IMR-90 (cell line): ENCODE results near the gene LHFPL3. TPM values are rescaled to one million over a fixed set of nuclear protein-coding genes. Genes with fewer than 3 reads are reported as not detected.

ENCODE experiments used
- ATAC-seq: fragments of 200-7000 bp; cut with Tn5 transposase; 2 replicates; pipeline ENCODE4 v1.9.1; 2020; ENCODE audit warnings: low read depth, mild to moderate bottlenecking, moderate library complexity
- BruUV-seq: library from RNA; stranded (reverse); fragments of 400-500 nt; replicated peaks from 2 replicates; lab custom pipeline; 2021; lab: Mats Ljungman, UMichigan
- CTCF ChIA-PET: fragments of 300-600 bp; formaldehyde crosslinking; extraction: SDS; loops from one replicate; lab custom pipeline; 2021; ENCODE audit warnings: antibody characterized with exemption; lab: Yijun Ruan, JAX
- POLR2A ChIA-PET: fragments of 300-600 bp; sonication (Branson Sonifier 250); formaldehyde crosslinking; loops from one replicate; lab custom pipeline; 2022; ENCODE audit warnings: antibody characterized with exemption; ENCODE audit not compliant: unreplicated experiment; lab: Charles Lee
- DNase-seq: peaks from one replicate; pipeline ENCODE4 v3.0.0; 2013
- H2AFZ ChIP-seq: replicated peaks from 2 replicates; pipeline ENCODE3; 2013; ENCODE audit warnings: low read length, mild to moderate bottlenecking; ENCODE audit not compliant: poor library complexity
- H2AK5ac ChIP-seq: 2 replicates; pipeline ENCODE4 v1.6.1; 2013; ENCODE audit warnings: low read depth, low read length, inconsistent platforms
- H2AK9ac ChIP-seq: replicated peaks from 2 replicates; pipeline ENCODE3; 2013; ENCODE audit warnings: mild to moderate bottlenecking, low read depth, low read length, moderate library complexity; ENCODE audit not compliant: poor library complexity
- H2BK120ac ChIP-seq: 2 replicates; pipeline ENCODE4 v1.6.1; 2013; ENCODE audit warnings: low read depth, low read length, inconsistent platforms
- H2BK15ac ChIP-seq: 3 replicates; pipeline ENCODE4 v1.6.1; 2013; ENCODE audit warnings: low read depth, low read length, inconsistent platforms
- H2BK20ac ChIP-seq: 2 replicates; pipeline ENCODE4 v1.6.1; 2013; ENCODE audit warnings: low read depth, mild to moderate bottlenecking, inconsistent platforms, low read length, moderate library complexity
- H2BK5ac ChIP-seq: 2 replicates; pipeline ENCODE4 v1.6.1; 2013; ENCODE audit warnings: mild to moderate bottlenecking, low read depth, low read length, inconsistent platforms; ENCODE audit not compliant: poor library complexity, severe bottlenecking
- H3K14ac ChIP-seq: replicated peaks from 2 replicates; pipeline ENCODE4 v1.6.1; 2013; ENCODE audit warnings: low read depth, low read length, inconsistent platforms
- H3K18ac ChIP-seq: 2 replicates; pipeline ENCODE4 v1.6.1; 2013; ENCODE audit warnings: low read depth, low read length, control low read depth
- H3K23ac ChIP-seq: 2 replicates; pipeline ENCODE4 v1.6.1; 2013; ENCODE audit warnings: low read depth, low read length, inconsistent platforms
- H3K27ac ChIP-seq: 2 replicates; pipeline ENCODE4 v1.5.1; 2013; ENCODE audit warnings: mild to moderate bottlenecking, control low read depth, low read length; ENCODE audit not compliant: insufficient read depth
- H3K27me3 ChIP-seq: 2 replicates; pipeline ENCODE4 v1.6.1; 2013; ENCODE audit warnings: low read length; ENCODE audit not compliant: control insufficient read depth, insufficient read depth
- H3K36me3 ChIP-seq: 2 replicates; pipeline ENCODE4 v1.6.1; 2013; ENCODE audit warnings: low read length, mixed read lengths; ENCODE audit not compliant: control insufficient read depth, insufficient read depth
- H3K4ac ChIP-seq: 2 replicates; pipeline ENCODE4 v1.6.1; 2013; ENCODE audit warnings: low read depth, low read length, inconsistent platforms
- H3K4me1 ChIP-seq: 2 replicates; pipeline ENCODE4 v1.6.1; 2013; ENCODE audit warnings: low read length, mixed read lengths; ENCODE audit not compliant: control insufficient read depth, insufficient read depth
- H3K4me2 ChIP-seq: 2 replicates; pipeline ENCODE4 v1.6.1; 2013; ENCODE audit warnings: low read depth, mild to moderate bottlenecking, control low read depth, low read length, moderate library complexity
- H3K4me3 ChIP-seq: 2 replicates; pipeline ENCODE4 v1.5.1; 2013; ENCODE audit warnings: low read depth, mild to moderate bottlenecking, control low read depth, low read length, moderate library complexity; ENCODE audit not compliant: insufficient read depth
- H3K56ac ChIP-seq: 2 replicates; pipeline ENCODE4 v1.6.1; 2013; ENCODE audit warnings: low read length, inconsistent platforms; ENCODE audit not compliant: insufficient read depth; ENCODE audit errors: extremely low read depth
- H3K79me1 ChIP-seq, 2 experiments: 2 replicates each; pipeline ENCODE4 v1.6.1; 2013; ENCODE audit warnings: low read length in 2 of 2, inconsistent platforms in 1 of 2, low read depth in 1 of 2
- H3K9ac ChIP-seq: 2 replicates; pipeline ENCODE4 v1.6.1; 2013; ENCODE audit warnings: low read depth, low read length, control low read depth
- H3K9me1 ChIP-seq: 2 replicates; pipeline ENCODE4 v1.6.1; 2013; ENCODE audit warnings: low read length, inconsistent platforms; ENCODE audit not compliant: insufficient read depth
- H3K9me3 ChIP-seq: 2 replicates; pipeline ENCODE4 v1.6.1; 2013; ENCODE audit warnings: low read length; ENCODE audit not compliant: control insufficient read depth, insufficient read depth
- H4K20me1 ChIP-seq: 2 replicates; pipeline ENCODE4 v1.6.1; 2013; ENCODE audit warnings: low read length, inconsistent platforms; ENCODE audit not compliant: insufficient read depth
- H4K5ac ChIP-seq: 2 replicates; pipeline ENCODE4 v1.6.1; 2013; ENCODE audit warnings: mild to moderate bottlenecking, low read depth, low read length, control low read depth
- H4K8ac ChIP-seq, 2 experiments: 2 replicates each; pipeline ENCODE4 v1.6.1; 2013; ENCODE audit warnings: low read depth in 2 of 2, low read length in 2 of 2, control low read depth in 1 of 2, inconsistent platforms in 1 of 2
- H4K91ac ChIP-seq: 2 replicates; pipeline ENCODE4 v1.6.1; 2013; ENCODE audit warnings: low read depth, low read length, inconsistent platforms; ENCODE audit not compliant: insufficient read depth
- CHD1 ChIP-seq: IDR thresholded peaks from 2 replicates; pipeline ENCODE4 v1.6.1; 2012; ENCODE audit warnings: low read depth, low read length, improper control_type of control experiment
- CTCF ChIP-seq: conservative IDR thresholded peaks from 2 replicates; pipeline ENCODE4 v1.5.1; 2012; ENCODE audit warnings: mild to moderate bottlenecking, low read depth, low read length, improper control_type of control experiment
- ELK1 ChIP-seq: fragments of 150-350 bp; IDR thresholded peaks from 2 replicates; pipeline ENCODE4 v1.6.1; 2016; ENCODE audit warnings: low read depth, mild to moderate bottlenecking, low read length, moderate library complexity, borderline replicate concordance
- FOS ChIP-seq: fragments of 150-350 bp; IDR thresholded peaks from 2 replicates; pipeline ENCODE4 v1.6.1; 2016; ENCODE audit warnings: low read depth, low read length
- MAFK ChIP-seq: IDR thresholded peaks from 2 replicates; pipeline ENCODE4 v1.6.1; 2012; ENCODE audit warnings: low read depth, low read length, improper control_type of control experiment
- MAZ ChIP-seq: IDR thresholded peaks from 2 replicates; pipeline ENCODE4 v1.6.1; 2012; ENCODE audit warnings: low read depth, mild to moderate bottlenecking, low read length, improper control_type of control experiment, moderate library complexity, borderline replicate concordance
- MXI1 ChIP-seq: IDR thresholded peaks from 2 replicates; pipeline ENCODE4 v1.6.1; 2012; ENCODE audit warnings: low read depth, mild to moderate bottlenecking, low read length, moderate library complexity, borderline replicate concordance
- NFE2L2 ChIP-seq: fragments of 150-350 bp; IDR thresholded peaks from 2 replicates; pipeline ENCODE4 v1.6.1; 2016; ENCODE audit warnings: low read depth, mild to moderate bottlenecking, low read length
- POLR2A ChIP-seq: IDR thresholded peaks from 2 replicates; pipeline ENCODE4 v1.6.1; 2012; ENCODE audit warnings: mild to moderate bottlenecking, low read depth, low read length
- RFX5 ChIP-seq: IDR thresholded peaks from 2 replicates; pipeline ENCODE4 v1.8.0; 2012; ENCODE audit warnings: low read depth, mild to moderate bottlenecking, low read length, moderate library complexity
- SMC3 ChIP-seq: fragments of 150-350 bp; IDR thresholded peaks from 2 replicates; pipeline ENCODE4 v1.6.1; 2016; ENCODE audit warnings: low read depth, mild to moderate bottlenecking, antibody characterized with exemption, low read length, moderate library complexity
- dilution Hi-C: fragments of 300-500 bp; cut with HindIII; formaldehyde crosslinking; loops from one replicate; pipeline ENCODE4 v1.14.3; 2018; ENCODE audit warnings: low sequenced_read_pairs; ENCODE audit not compliant: unreplicated experiment
- in situ Hi-C: fragments of 300-500 bp; cut with MboI; formaldehyde crosslinking; loops from 3 replicates; pipeline ENCODE4 v1.14.3; 2019; ENCODE audit warnings: low sequenced_read_pairs, inconsistent platforms, mixed read lengths
- intact Hi-C: fragments of 100-400 bp; cut with micrococcal nuclease; formaldehyde crosslinking; loops from 2 replicates; pipeline ENCODE4 v1.10.0; 2022
- polyA plus RNA-seq, 3 experiments: library from polyadenylated mRNA; depleted of rRNA; stranded (reverse); fragments of >200 nt; gene quantifications; 2 replicates each; pipeline ENCODE4 v1.2.3, GENCODE V29; 2012; ENCODE audit warnings: low replicate concordance in 1 of 3
- total RNA-seq: library from RNA; depleted of rRNA; stranded (reverse); fragments of >200 nt; gene quantifications from 2 replicates; pipeline ENCODE4 v1.2.3, GENCODE V29; 2012
- TF ChIP-seq, protein P1 (sequence below): fragments of 150-350 bp; IDR thresholded peaks from 2 replicates; pipeline ENCODE4 v1.6.1; 2017; ENCODE audit warnings: mild to moderate bottlenecking, antibody characterized with exemption, low read length, low read depth

LHFPL3 gene
- total and polyA plus RNA-seq, 2 of the 4 experiments (the other 2 are of a cell fraction) = not detected

- Histone ChIP-seq H3K79me1 (no peaks in the 10 kb centered on the region), H2BK15ac (no peak overlapping the region), H2AK9ac (no peak overlapping the region), H2AFZ (no peak overlapping the region), H2BK20ac (no peak overlapping the region), H3K9ac (no peak overlapping the region), H4K91ac (no peak overlapping the region), H3K4me2 (no peak overlapping the region), H2BK120ac (no peak overlapping the region), H2BK5ac (no peak overlapping the region), H2AK5ac (no peak overlapping the region), H4K20me1 (no peaks in the 10 kb centered on the region), H3K9me3 (no peaks in the 10 kb centered on the region), H3K18ac (no peak overlapping the region), H4K5ac (no peak overlapping the region), H3K36me3 (no peaks in the 10 kb centered on the region), H3K27ac (no peak overlapping the region), H3K23ac (no peak overlapping the region), H3K4me1 (no peaks in the 10 kb centered on the region), H3K27me3 (no peaks in the 10 kb centered on the region), H3K4me3 (no peak overlapping the region), H3K14ac (no peak overlapping the region), H4K8ac (no peak overlapping the region), H3K4ac (no peak overlapping the region), H3K9me1 (peaks cover 6% of the 10 kb centered on the region; the same call in 1 of the 2 replicates), H3K56ac (no peak overlapping the region)
- dilution Hi-C loops (no loop called here), intact Hi-C loops (no loop called here), in situ Hi-C loops (no loop called here)
- ChIA-PET POLR2A (no interaction called here), CTCF (interaction anchor here (0.7 kb wide), 1 partner anchor 74 kb away, joined by 3 read pairs; no protein-coding TSS in a partner anchor)
- no TSS peak for BruUV-seq
- DNase-seq = no peak
- ATAC-seq = no peak
- no peak for TF ChIP-seq MXI1
- no peak for TF ChIP-seq FOS
- TF ChIP-seq RFX5 = no peak
- TF ChIP-seq POLR2A = no peak
- no peak for TF ChIP-seq MAFK
- no peak for TF ChIP-seq NFE2L2
- TF ChIP-seq CTCF = no peak
- TF ChIP-seq CHD1 = no peak
- no peak for TF ChIP-seq SMC3
- TF ChIP-seq MAZ = no peak
- no peak for TF ChIP-seq ELK1
- TF ChIP-seq, protein P1, sequence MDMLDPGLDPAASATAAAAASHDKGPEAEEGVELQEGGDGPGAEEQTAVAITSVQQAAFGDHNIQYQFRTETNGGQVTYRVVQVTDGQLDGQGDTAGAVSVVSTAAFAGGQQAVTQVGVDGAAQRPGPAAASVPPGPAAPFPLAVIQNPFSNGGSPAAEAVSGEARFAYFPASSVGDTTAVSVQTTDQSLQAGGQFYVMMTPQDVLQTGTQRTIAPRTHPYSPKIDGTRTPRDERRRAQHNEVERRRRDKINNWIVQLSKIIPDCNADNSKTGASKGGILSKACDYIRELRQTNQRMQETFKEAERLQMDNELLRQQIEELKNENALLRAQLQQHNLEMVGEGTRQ = no peak
These were observed 606.9 kb downstream of the LHFPL3 start for GRCh38 chr7:104935276-104935675.
